OCI-LY7 (cell line): ENCODE measurements around the gene ZNF804A.

Experiments used
- CTCF ChIP-seq: fragments of 200-600 bp; sonication (generic); conservative IDR thresholded peaks from 2 replicates; pipeline ENCODE4 v1.5.1; 2014; ENCODE audit warnings: mild to moderate bottlenecking, antibody characterized with exemption, low read length, moderate library complexity, mixed read lengths
- EZH2phosphoT487 ChIP-seq: fragments of 200-600 bp; sonication (generic); IDR thresholded peaks from 2 replicates; pipeline ENCODE4 v1.6.1; 2018; ENCODE audit warnings: low read depth, borderline replicate concordance, mild to moderate bottlenecking, mixed run types, antibody characterized with exemption, low read length, moderate library complexity, mixed read lengths

- TF ChIP-seq CTCF (no peak), EZH2phosphoT487 (no peak)
These were observed 216.1 kb downstream of the ZNF804A start for GRCh38 chr2:184814421-184814820.
